Mesenchymal stem cell (in vitro differentiated cells and primary cell): ENCODE measurements around the gene RRP1.
"Not testable (repeated sequence)": the region's sequence is repeated elsewhere in the genome, so short reads cannot be mapped to it uniquely, and the experiment has no call there.

ENCODE experiments used
- DNase-seq: peaks from one replicate; pipeline ENCODE4 v3.0.0-alpha.2; 2013
- H2AFZ ChIP-seq: one replicate; pipeline ENCODE4 v1.6.1; 2013; ENCODE audit warnings: low read depth, mild to moderate bottlenecking, control low read depth, inconsistent platforms, low read length, moderate library complexity
- H2AK5ac ChIP-seq: 2 replicates; pipeline ENCODE4 v1.6.1; 2013; ENCODE audit warnings: low read length, moderate library complexity, mild to moderate bottlenecking, inconsistent platforms; ENCODE audit not compliant: severe bottlenecking
- H2BK120ac ChIP-seq: one replicate; pipeline ENCODE4 v1.6.1; 2013; ENCODE audit warnings: low read depth, mild to moderate bottlenecking, inconsistent platforms, low read length, moderate library complexity
- H2BK12ac ChIP-seq, 2 experiments: one replicate each; pipeline ENCODE4 v1.6.1; 2013; ENCODE audit warnings: inconsistent platforms in 2 of 2, low read length in 2 of 2, mild to moderate bottlenecking in 2 of 2, moderate library complexity in 2 of 2, control low read depth in 1 of 2
- H2BK15ac ChIP-seq: one replicate; pipeline ENCODE4 v1.6.1; 2013; ENCODE audit warnings: mild to moderate bottlenecking, low read depth, inconsistent platforms; ENCODE audit not compliant: poor library complexity, severe bottlenecking
- H2BK5ac ChIP-seq: 2 replicates; pipeline ENCODE4 v1.6.1; 2013; ENCODE audit warnings: low read depth, mild to moderate bottlenecking, low read length, control low read depth, inconsistent platforms; ENCODE audit not compliant: poor library complexity, severe bottlenecking
- H3K14ac ChIP-seq, 2 experiments: one replicate each; pipeline ENCODE4 v1.6.1; 2013; ENCODE audit warnings: inconsistent platforms in 2 of 2, low read length in 2 of 2, control low read depth in 1 of 2, mild to moderate bottlenecking in 1 of 2, moderate library complexity in 1 of 2
- H3K18ac ChIP-seq, 2 experiments: one replicate each; pipeline ENCODE4 v1.6.1; 2013; ENCODE audit warnings: inconsistent platforms in 2 of 2, low read length in 2 of 2, control low read depth in 1 of 2, low read depth in 1 of 2, mild to moderate bottlenecking in 1 of 2
- H3K23ac ChIP-seq, 2 experiments: one replicate each; pipeline ENCODE4 v1.6.1; 2013; ENCODE audit warnings: inconsistent platforms in 2 of 2, low read length in 2 of 2, mild to moderate bottlenecking in 2 of 2, moderate library complexity in 2 of 2, control low read depth in 1 of 2
- H3K27ac ChIP-seq: 2 replicates; pipeline ENCODE4 v1.5.1; 2013; ENCODE audit warnings: mild to moderate bottlenecking, moderate library complexity, low read length, control low read depth, inconsistent platforms; ENCODE audit not compliant: poor library complexity, severe bottlenecking
- H3K27me3 ChIP-seq, 2 experiments: 2 replicates each; pipeline versions ENCODE4 v1.6.1 to v1.7.0; 2013; ENCODE audit warnings: low read length in 2 of 2, mild to moderate bottlenecking in 2 of 2, moderate library complexity in 2 of 2, control low read depth in 1 of 2, inconsistent platforms in 1 of 2; ENCODE audit not compliant: control insufficient read depth in 1 of 2, insufficient read depth in 1 of 2
- H3K36me3 ChIP-seq, 2 experiments: 2 replicates each; pipeline versions ENCODE4 v1.6.1 to v1.7.0; 2013; ENCODE audit warnings: low read length in 2 of 2, control low read depth in 1 of 2, inconsistent platforms in 1 of 2, low read depth in 1 of 2, mild to moderate bottlenecking in 1 of 2; ENCODE audit not compliant: insufficient read depth in 2 of 2, control insufficient read depth in 1 of 2
- H3K4ac ChIP-seq, 2 experiments: one replicate each; pipeline ENCODE4 v1.6.1; 2013; ENCODE audit warnings: inconsistent platforms in 2 of 2, low read length in 2 of 2, mild to moderate bottlenecking in 2 of 2, moderate library complexity in 2 of 2, control low read depth in 1 of 2, low read depth in 1 of 2
- H3K4me1 ChIP-seq: 2 replicates; pipeline ENCODE4 v1.6.1; 2013; ENCODE audit warnings: low read depth, low read length, control low read depth; ENCODE audit not compliant: control insufficient read depth, insufficient read depth
- H3K4me2 ChIP-seq: 2 replicates; pipeline ENCODE4 v1.6.1; 2013; ENCODE audit warnings: low read length, mild to moderate bottlenecking, inconsistent platforms; ENCODE audit not compliant: poor library complexity, severe bottlenecking
- H3K4me3 ChIP-seq, 2 experiments: 2 replicates each; pipeline versions ENCODE4 v1.5.1 to v1.7.0; 2013; ENCODE audit warnings: low read length in 2 of 2, mild to moderate bottlenecking in 2 of 2, control low read depth in 1 of 2, low read depth in 1 of 2; ENCODE audit not compliant: insufficient read depth in 1 of 2
- H3K79me1 ChIP-seq: replicated peaks from 2 replicates; pipeline ENCODE4 v1.6.1; 2013; ENCODE audit warnings: mild to moderate bottlenecking, control low read depth, low read length, inconsistent platforms; ENCODE audit not compliant: poor library complexity, severe bottlenecking
- H3K9ac ChIP-seq: 2 replicates; pipeline ENCODE4 v1.7.0; 2013; ENCODE audit warnings: mild to moderate bottlenecking, low read length, moderate library complexity
- H3K9me3 ChIP-seq: 2 replicates; pipeline ENCODE4 v1.7.0; 2013; ENCODE audit warnings: mild to moderate bottlenecking, low read length; ENCODE audit not compliant: control insufficient read depth
- H4K8ac ChIP-seq: one replicate; pipeline ENCODE4 v1.6.1; 2013; ENCODE audit warnings: inconsistent platforms, mild to moderate bottlenecking, low read length, moderate library complexity
- H4K91ac ChIP-seq: one replicate; pipeline ENCODE4 v1.6.1; 2013; ENCODE audit warnings: mild to moderate bottlenecking, low read length, inconsistent platforms
- WGBS: methylation state at CpG from one replicate; pipeline ENCODE4 v1.1.7; 2013; ENCODE audit warnings: mixed read lengths; 5-methylcytosine and 5-hydroxymethylcytosine counted together

Gene RRP1

GRCh38 chr21:43842742-43843141, 53.4 kb downstream of the RRP1 start:
- no peak overlapping the region for H3K14ac ChIP-seq

GRCh38 chr21:43844906-43845305, 55.5 kb downstream of the RRP1 start:
- H4K8ac ChIP-seq, H3K9me3 ChIP-seq, H3K79me1 ChIP-seq, DNase-seq, H3K36me3 ChIP-seq, H2BK12ac ChIP-seq, H2AK5ac ChIP-seq, H2BK120ac ChIP-seq, H3K4me2 ChIP-seq, H2BK5ac ChIP-seq, H3K4me1 ChIP-seq, H4K91ac ChIP-seq, H3K27ac ChIP-seq, H3K4ac ChIP-seq, H3K23ac ChIP-seq, H3K4me3 ChIP-seq, H2AFZ ChIP-seq, H3K18ac ChIP-seq, H3K9ac ChIP-seq, H2BK15ac ChIP-seq, H3K14ac ChIP-seq: not testable (repeated sequence)
- peaks cover 7 to 12% of the 10 kb centered on the region in 2 experiments for H3K27me3 ChIP-seq
- 70% methylated on average over 5 of the region's 5 CpGs for WGBS

More at GRCh38 chr21:43842742-43843141, 53.4 kb downstream of the RRP1 start:
- Histone ChIP-seq H3K4me1 (no peaks in the 10 kb centered on the region), H3K4ac (no peak overlapping the region), H4K8ac (no peak overlapping the region), H2BK15ac (no peak overlapping the region), H2AK5ac (no peak overlapping the region), H3K4me3 (no peak overlapping the region), H2BK12ac (no peak overlapping the region), H3K27me3 (peaks cover 15 to 16% of the 10 kb centered on the region in 2 experiments), H3K9ac (no peak overlapping the region), H3K36me3 (no peaks in the 10 kb centered on the region), H3K23ac (no peak overlapping the region), H2BK120ac (no peak overlapping the region), H3K27ac (no peak overlapping the region), H3K9me3 (no peaks in the 10 kb centered on the region), H2AFZ (no peak overlapping the region), H2BK5ac (no peak overlapping the region), H3K18ac (no peak overlapping the region), H3K79me1 (no peaks in the 10 kb centered on the region), H3K4me2 (no peak overlapping the region), H4K91ac (no peak overlapping the region)
- DNase-seq: peak; percentile 14
- no CpG with 5 or more reads among the region's 2 CpGs for WGBS

GRCh38 chr21:43845386-43845785, 56.0 kb downstream of the RRP1 start:
- Histone ChIP-seq H4K91ac (no peak overlapping the region), H3K4me2 (no peak overlapping the region), H2AK5ac (no peak overlapping the region), H3K79me1 (no peaks in the 10 kb centered on the region), H2AFZ (no peak overlapping the region), H2BK5ac (no peak overlapping the region), H3K18ac (no peak overlapping the region), H3K4me3 (no peak overlapping the region), H3K36me3 (no peaks in the 10 kb centered on the region), H2BK12ac (no peak overlapping the region), H3K27ac (no peak overlapping the region), H3K9me3 (no peaks in the 10 kb centered on the region), H4K8ac (no peak overlapping the region), H3K14ac (no peak overlapping the region), H3K4ac (no peak overlapping the region), H3K23ac (no peak overlapping the region), H2BK120ac (no peak overlapping the region), H3K9ac (no peak overlapping the region), H3K4me1 (no peaks in the 10 kb centered on the region), H3K27me3 (peaks cover 9 to 12% of the 10 kb centered on the region in 2 experiments), H2BK15ac (no peak overlapping the region)
- 86% methylated on average over 13 of the region's 13 CpGs for WGBS
- no peak for DNase-seq

- Histone ChIP-seq H2AFZ (no peak overlapping the region), H3K4me3 (no peak overlapping the region), H3K27ac (no peak overlapping the region)
Observed at GRCh38 chr21:43846430-43846829, 57.1 kb downstream of the RRP1 start.

More at GRCh38 chr21:43846430-43846829, 57.1 kb downstream of the RRP1 start:
- no peaks in the 10 kb centered on the region for H3K9me3 ChIP-seq
- no peaks in the 10 kb centered on the region for H3K79me1 ChIP-seq
- no peak overlapping the region for H4K8ac ChIP-seq
- no peak overlapping the region for H3K18ac ChIP-seq
- peaks cover 16 to 19% of the 10 kb centered on the region in 2 experiments for H3K27me3 ChIP-seq
- no peak overlapping the region for H2AK5ac ChIP-seq
- no peak overlapping the region for H3K4me2 ChIP-seq
- H3K23ac ChIP-seq: no peak overlapping the region
- H2BK120ac ChIP-seq: no peak overlapping the region
- no peak overlapping the region for H3K4ac ChIP-seq
- no peak overlapping the region for H3K9ac ChIP-seq
- DNase-seq: no peak
- WGBS: 98% methylated on average over 4 of the region's 6 CpGs
- no peak overlapping the region for H2BK15ac ChIP-seq
- no peak overlapping the region for H2BK12ac ChIP-seq
- no peaks in the 10 kb centered on the region for H3K36me3 ChIP-seq
- H3K14ac ChIP-seq: no peak overlapping the region
- H4K91ac ChIP-seq: no peak overlapping the region
- H2BK5ac ChIP-seq: no peak overlapping the region
- H3K4me1 ChIP-seq: no peaks in the 10 kb centered on the region
